VCaP (cell line): ENCODE measurements around the gene SEZ6L.

ENCODE experiments used
- H3K27ac ChIP-seq: fragments of 450-650 bp; 2 replicates; pipeline ENCODE4 v1.5.1; 2017
- TF ChIP-seq, protein P1 (sequence below): fragments of 450-650 bp; conservative IDR thresholded peaks from 2 replicates; pipeline ENCODE4 v1.5.1; 2017; ENCODE audit warnings: mild to moderate bottlenecking, moderate library complexity

Gene SEZ6L

DNA sequence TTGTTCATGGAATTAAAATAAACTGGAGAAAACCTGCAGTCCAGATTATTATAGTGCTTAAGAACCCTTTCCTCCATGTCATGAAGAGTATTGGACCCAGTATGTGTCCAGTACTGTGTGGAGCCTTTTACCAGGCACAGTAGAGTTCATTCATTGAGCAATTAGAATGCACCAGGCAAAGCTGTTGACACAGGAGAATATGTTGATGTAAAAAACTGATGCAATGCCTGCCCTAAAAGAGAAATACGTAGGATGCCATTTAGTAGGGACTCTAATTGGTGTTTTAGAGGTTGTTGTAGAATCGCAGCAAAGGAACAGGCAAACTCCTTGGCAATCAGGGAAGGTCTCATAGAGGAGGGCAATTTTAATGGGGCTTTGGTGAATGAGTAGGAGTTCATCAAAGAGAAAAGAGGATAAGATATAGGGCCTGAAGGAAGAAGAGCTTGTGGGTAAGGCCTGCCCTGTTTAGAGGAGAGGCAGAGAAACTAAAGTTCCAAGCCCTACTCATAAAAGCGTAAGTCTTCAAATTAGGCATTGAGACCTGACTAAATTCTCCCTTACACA lies 126.4 kb downstream of the SEZ6L start:
- H3K27ac ChIP-seq, result no peak overlapping the region
- TF ChIP-seq, protein P1, sequence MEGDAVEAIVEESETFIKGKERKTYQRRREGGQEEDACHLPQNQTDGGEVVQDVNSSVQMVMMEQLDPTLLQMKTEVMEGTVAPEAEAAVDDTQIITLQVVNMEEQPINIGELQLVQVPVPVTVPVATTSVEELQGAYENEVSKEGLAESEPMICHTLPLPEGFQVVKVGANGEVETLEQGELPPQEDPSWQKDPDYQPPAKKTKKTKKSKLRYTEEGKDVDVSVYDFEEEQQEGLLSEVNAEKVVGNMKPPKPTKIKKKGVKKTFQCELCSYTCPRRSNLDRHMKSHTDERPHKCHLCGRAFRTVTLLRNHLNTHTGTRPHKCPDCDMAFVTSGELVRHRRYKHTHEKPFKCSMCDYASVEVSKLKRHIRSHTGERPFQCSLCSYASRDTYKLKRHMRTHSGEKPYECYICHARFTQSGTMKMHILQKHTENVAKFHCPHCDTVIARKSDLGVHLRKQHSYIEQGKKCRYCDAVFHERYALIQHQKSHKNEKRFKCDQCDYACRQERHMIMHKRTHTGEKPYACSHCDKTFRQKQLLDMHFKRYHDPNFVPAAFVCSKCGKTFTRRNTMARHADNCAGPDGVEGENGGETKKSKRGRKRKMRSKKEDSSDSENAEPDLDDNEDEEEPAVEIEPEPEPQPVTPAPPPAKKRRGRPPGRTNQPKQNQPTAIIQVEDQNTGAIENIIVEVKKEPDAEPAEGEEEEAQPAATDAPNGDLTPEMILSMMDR, result no peak

DNA sequence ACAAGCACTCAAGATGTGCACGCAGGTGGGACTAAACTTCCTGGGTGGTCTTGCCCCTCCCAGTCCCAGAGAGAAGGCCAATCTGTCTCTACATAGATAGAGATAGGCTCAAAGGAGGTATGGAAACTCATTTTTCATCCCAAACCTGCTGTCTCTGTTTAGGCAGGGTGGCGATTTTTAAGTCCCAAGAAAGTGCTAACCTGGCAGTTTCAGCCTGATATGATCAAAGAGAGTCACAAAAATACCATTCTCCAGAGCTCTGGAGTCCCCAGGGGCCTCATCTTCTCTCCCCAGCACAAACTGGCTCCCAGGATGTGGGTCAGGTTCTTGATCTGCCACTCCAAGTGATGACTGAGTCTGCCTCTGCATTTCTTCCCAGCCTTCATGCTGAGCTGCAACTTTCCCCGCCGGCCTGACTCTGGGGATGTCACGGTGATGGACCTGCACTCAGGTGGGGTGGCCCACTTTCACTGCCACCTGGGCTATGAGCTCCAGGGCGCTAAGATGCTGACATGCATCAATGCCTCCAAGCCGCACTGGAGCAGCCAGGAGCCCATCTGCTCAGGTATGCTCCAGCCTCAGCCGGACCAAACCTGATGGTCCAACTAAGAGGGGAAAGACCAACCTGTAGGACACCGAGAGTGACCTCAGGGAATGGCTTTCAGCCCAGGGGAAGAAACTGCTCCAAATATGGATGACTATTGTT lies 129.5 kb downstream of the SEZ6L start:
- no peak overlapping the region for H3K27ac ChIP-seq
- TF ChIP-seq, protein P1, result no peak

DNA sequence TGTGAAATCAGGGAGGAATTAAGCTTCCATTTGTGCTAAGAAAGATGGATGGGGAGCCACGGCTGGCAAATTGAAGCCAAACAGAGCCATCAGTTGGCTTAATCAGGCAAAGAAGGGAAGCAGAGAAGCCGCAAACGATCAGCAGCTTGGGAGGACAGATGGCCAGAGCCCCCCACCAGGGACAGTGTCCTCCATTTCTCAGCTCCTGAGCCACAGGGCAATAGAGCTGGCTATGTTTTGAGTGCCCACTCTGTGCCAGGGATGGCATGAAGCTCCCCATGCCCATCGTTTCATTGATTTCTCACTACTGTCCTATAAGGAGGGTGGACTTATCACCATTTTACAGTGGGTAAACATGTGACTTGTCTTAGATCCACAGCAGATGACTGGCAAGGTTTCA lies 133.5 kb downstream of the SEZ6L start:
- TF ChIP-seq, protein P1, result no peak
- H3K27ac ChIP-seq, result no peak overlapping the region

DNA sequence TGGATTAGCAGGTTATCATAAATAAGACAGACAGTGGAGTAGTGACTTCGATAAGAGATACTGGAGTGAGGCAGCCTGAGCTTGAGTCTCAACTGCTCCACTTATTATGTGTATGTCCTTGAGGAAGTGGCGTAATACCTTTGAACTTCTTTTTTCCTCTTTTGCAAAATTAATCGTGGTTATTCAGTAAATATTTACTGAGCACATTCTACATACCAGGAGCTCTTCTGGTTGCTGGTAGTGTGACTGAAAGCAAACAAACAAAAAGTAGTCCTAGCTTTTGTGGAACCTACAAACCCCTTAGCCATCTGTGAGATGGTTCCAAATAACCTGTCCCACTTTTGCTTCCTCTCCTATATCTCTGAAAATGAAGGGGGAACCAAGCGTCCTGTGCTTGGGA lies 134.2 kb downstream of the SEZ6L start:
- TF ChIP-seq, protein P1, result no peak
- no peak overlapping the region for H3K27ac ChIP-seq

DNA sequence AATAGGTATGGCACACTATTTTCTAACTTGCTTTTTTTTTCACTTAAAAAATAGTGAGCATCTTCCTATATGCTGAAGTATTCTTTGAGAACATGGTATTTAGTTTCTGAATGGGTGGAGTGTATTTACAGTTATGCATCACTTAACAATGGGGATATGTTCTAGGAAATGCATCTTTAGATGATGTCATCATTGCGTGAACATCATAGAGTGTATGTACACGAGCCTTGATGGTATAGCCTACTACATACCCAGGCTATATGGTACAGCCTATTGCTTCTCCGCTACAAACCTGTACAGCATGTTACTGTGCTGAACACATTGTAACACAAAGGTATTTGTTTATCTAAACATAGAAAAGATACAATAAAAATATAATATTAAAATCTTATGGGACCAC lies 135.5 kb downstream of the SEZ6L start:
- H3K27ac ChIP-seq, result no peak overlapping the region
- TF ChIP-seq, protein P1, result no peak

DNA sequence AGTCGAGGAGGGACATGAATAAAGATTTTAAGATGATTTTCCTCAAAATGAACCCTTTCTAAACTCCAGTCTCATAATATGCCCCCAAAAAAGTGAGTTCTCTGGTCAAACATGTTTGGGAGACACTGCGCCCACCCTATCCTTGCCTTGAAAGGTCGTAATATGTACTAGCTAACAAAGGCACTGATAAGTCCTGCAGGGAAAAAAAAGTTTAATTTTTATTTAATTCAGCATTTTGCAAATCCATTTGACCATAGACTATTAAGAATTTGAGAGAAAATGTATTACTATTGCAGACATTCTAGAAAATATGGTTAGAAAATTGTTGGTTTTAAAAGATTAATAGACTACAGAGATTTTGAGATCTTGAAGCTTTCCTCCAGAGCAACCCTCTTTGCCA lies 139.2 kb downstream of the SEZ6L start:
- H3K27ac ChIP-seq, result no peak overlapping the region
- TF ChIP-seq, protein P1, result no peak

DNA sequence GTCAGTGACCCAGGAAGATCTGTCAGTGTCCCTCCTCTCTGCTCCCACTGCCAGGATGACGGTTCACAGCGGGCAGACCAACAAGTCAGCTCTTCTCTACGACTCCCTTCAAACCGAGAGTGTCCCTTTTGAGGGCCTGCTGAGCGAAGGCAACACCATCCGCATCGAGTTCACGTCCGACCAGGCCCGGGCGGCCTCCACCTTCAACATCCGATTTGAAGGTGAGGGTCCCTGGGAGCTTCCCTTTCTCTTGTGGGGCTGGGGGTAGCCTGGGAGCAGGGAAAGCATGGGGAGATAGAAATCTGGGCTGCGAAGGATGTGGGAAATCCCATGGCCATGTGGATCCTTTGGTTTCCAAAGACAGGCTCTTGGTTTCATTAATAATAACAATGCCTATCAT lies 141.4 kb downstream of the SEZ6L start:
- H3K27ac ChIP-seq, result no peak overlapping the region
- TF ChIP-seq, protein P1, result no peak
